DMS 273 treated with DMSO at 0.1 percent for 48 hours (cell line): ENCODE data around the gene TMEM255B.

ENCODE experiments used
- DNase-seq: peaks from one replicate; lab custom pipeline; 2025; lab: John Stamatoyannopoulos, UW

TMEM255B gene

DNA sequence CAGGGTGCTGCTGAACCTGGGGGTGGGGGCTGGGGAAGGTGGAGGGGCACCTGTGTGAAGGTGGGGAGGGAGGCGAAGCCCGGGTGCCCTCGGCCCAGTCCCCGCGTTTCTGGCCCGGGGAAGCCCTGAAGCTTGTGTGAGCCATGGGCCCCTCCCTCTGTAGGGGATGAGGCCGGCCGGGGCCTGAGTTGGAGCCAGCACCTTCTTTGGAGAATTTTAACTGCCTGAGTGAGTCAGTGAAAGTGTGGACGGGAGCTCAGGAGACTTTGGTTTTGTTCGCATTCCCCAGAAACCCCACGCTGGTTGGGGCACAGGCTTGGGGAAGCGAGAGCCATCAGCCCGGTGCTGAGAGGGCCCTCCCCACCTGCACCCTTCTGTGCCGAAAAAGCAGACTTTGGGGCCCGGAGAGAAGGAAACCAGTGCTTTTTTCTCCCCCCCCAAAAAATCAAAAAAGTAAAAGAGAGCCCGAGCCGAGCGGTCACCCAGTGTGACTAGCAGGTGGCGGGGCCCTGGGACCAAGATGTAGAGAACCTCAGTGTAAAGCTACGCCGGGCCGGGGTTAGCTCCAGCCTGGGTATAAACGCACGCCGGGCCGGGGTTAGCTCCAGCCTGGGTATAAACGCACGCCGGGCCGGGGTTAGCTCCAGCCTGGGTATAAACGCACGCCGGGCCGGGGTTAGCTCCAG is 45.1 kb downstream of the TMEM255B start:
- DNase-seq: no peak

DNA sequence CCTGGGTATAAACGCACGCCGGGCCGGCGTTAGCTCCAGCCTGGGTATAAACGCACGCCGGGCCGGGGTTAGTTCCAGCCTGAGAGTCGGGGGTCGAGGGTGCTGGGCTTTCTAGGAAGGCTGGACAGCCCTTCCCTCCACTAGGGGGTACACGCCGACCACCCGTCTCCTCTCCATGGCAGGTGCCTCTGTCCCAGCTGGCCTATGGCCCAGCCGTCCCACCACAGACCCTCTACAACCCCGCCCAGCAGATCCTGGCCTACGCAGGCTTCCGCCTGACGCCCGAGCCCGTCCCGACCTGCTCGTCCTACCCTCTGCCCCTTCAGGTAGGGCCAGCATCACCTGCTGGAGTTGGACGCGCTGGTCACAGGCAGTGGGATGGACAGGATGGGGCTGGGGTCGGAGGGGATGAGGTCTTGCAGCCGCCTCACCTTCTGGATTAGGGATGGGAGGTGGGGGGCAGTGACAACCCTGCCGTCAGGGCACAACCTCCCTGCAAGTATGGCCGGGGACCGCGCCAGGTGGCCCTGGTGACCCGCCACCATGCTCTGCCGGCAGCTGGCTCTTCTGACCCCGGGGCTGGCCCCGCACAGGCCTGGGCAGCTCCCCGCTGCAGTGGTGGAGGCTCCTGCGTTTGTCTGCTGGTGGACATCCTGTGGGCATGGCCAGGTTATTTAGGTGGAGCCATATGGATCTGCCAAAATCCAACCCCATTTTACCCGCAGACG is 45.8 kb downstream of the TMEM255B start:
- DNase-seq: no peak

DNA sequence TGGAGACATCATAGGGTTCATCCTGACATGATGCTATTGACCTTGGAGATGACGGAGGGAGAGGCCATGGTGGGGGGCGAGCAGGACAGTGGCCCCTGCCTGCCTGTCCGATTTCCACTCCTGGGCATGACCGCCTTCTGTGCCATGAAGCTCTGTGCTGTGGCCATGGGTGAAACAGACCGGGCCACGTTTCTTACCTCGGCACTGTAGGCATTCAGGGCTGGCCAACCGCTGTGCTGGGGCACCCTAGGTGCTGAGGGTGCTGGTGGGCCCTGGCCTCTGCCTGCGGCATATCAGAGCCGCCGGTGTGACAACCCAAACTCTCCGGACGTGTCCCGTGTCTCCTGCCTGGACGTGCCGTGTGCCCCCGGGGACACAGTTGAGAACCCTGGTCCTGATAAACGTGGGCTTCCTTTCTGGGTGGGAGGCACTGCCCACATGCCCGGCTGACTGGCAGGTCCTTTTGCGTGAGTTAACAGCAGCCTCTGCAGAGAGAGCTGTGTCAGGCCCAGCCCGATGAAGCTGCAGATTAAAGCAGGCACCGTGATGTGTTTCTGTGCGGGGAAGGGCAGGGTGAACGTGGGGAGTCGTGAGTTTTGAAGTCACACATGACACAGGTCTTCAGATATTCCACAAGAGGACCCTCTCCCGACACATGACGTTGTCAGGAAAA is 46.5 kb downstream of the TMEM255B start:
- no peak for DNase-seq

DNA sequence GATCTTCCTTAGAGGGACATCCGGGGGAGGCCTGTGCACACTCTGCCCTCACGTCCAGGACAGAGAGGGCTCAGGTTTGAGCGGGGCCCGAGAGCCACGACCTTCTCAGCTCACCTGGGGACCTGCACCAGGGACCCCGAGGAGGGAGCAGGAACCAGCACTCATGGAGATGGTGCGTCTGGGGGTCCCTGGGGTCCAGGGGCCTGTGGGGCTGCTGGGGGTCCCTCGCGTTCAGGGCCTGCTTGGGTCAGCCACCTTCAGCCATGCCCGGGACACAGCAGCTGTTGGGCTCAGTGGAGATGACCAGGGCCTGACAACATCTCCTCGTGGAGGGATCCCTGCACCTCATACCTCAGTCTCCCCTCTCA is 47.1 kb downstream of the TMEM255B start:
- DNase-seq: no peak

DNA sequence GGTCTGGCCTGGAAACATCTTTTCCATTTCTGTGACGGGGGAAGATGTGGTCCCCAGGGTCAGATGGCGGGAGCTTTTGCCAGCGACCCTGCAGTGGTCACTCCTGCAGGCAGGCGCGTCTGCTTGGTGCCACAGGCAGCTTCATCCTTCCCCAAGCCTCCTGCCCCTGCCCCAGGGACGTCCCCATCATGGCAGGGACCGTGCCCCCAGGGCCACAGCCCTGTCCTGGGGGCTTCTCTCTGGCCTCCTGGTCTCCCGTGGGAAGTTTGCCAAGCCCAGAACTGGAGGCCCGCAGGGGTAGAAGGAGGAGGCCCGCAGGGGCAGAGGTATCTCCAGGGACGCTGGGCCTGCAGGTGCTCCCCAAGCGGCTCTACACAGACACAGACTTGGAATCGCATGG is 47.5 kb downstream of the TMEM255B start:
- no peak for DNase-seq

DNA sequence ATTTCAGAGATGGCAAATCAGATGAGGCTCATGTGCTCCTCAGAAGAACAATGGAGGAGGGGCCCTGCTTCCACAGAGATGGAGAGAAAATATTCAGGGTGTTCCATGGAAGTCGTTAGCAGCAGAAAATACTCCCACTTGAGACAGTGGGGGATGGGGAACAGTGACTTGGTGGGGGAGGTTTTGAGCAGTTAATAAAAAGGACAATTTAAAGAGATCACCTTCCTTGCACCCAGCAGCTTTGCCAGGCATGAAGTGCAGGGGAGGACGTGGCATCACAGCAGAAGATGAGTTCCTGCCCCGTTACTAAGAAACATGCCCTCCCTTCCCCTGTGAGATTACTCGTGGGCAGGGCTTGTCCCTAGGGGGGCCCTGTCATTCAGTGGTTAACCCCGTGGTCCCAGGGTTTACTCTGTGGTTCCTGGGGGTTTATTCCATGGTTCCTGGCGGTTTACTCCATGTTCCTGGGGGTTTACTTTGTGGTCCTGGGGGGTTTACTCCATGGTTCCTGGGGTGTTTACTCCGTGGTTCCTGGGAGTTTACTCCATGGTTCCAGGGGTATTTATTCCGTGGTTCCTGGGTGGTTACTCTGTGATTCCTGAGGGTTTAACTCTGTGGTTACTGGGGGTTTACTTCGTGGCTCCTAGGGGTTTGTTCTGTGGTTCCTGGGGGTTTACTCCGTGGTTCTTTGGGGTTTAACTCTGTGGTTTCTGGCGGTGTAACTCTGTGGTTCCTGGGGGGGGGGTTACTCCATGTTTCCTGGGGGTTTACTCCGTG is 49.2 kb downstream of the TMEM255B start:
- DNase-seq: no peak

DNA sequence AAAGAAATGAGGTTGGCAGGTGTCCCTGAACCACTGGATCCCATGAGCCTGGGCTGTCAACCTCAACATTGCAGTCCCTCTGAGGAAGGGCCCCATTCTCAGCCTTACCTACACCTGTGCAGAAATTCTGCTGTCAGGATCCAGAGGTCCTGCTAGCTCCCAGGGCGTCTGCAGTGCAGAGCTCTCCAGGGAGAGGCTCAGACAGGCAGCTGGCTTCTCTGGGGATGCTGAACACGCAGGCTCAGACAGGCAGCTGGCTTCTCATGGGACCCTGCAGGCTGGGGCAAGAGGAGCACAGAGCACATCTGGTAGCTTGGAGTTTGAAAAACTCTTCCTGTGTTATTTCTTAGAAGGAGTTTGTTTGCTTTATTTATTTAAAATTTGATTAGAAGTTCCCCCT is 50.9 kb downstream of the TMEM255B start:
- DNase-seq: no peak

DNA sequence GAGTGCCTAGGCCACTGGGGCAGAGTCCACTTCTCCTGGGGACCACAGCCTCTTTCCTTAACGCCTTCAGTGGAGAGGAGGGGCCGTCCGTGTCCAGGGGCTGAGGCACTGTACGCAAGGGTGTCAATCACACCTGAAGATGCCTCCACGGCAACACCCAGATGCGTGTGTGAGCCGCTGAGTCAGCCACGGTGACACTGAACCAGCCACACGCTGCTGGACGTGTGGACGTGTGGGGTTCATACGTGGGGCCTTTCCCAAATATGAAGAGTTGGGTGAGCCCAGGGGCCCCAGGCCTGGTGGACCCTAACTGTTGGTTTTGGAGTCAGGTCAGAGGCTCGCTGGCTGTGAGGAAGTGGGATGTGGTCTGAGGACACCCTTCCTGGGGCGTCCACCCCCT is 51.6 kb downstream of the TMEM255B start:
- no peak for DNase-seq

DNA sequence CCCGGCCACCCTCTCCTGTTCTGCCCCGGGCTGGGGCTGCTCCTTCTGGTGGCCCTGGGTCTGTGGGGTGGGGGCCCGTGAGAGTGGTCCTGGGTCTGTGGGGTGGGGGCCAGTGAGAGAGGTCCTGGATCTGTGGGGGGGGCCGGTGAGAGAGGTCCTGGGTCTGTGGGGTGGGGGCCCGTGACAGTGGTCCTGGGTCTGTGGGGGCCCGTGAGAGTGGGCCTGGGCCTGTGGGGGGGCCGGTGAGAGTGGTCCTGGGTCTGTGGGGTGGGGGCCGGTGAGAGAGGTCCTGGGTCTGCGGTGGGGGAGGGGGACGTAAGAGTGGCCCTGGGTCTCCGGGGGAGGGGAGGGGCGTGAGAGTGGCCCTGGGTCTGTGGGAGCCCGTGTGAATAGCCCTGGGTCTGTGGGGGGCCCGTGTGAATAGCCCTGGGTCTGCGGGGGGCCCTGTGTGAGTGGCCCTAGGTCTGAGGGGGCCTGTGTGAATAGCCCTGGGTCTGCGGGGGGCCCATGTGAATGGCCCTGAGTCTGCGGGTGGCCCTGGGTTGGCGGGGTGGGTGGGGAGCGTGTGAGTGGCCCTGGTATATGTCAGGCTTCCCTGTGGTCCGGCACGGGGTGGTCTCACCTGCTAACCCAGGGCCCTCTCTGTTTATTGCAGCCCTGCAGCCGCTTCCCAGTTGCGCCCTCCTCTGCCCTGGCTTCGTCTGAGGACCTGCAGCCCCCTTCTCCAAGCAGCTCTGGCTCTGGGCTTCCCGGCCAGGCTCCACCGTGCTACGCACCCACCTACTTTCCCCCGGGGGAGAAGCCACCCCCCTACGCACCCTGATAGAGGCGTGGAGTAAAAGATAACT is 52.3 kb downstream of the TMEM255B start:
- no peak for DNase-seq

DNA sequence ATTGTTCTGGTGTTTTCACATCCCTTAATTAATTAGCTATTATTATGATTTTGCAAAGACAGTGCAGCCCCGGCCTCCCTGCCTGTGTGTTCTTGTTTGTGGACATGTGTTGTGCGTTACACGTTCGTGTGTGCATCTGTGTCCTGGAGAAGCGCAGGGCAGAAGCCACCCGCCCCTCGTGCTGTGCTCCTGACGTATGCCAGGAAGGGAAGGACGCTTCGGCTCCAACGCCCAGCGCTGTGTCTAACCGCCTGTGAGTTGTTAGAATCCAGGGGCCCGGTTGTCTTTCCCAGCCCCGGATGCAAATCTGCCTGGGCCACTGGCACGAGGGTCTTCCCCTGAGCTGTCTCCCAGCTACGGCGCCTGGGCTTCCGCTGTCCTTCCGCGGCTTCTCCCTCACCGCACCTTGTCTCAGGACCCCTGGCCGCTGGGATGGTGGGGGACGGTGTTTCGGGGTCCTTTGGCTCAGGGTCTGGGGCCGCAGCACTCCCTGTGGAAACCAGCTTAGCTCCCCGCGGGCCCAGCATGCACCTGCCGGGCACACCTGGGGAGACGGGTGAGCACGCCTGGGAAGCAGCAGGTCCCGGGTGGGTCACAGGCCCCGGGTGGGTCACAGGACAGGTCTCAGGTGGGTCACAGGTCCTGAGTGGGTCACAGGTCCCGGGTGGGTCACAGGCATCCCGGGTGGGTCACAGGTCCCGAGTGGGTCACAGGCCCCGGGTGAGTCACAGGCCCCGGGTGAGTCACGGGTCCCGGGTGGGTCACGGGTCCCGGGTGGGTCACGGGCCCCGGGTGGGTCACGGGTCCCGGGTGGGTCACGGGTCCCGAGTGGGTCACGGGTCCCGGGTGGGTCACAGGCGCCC is 53.4 kb downstream of the TMEM255B start:
- DNase-seq: no peak

DNA sequence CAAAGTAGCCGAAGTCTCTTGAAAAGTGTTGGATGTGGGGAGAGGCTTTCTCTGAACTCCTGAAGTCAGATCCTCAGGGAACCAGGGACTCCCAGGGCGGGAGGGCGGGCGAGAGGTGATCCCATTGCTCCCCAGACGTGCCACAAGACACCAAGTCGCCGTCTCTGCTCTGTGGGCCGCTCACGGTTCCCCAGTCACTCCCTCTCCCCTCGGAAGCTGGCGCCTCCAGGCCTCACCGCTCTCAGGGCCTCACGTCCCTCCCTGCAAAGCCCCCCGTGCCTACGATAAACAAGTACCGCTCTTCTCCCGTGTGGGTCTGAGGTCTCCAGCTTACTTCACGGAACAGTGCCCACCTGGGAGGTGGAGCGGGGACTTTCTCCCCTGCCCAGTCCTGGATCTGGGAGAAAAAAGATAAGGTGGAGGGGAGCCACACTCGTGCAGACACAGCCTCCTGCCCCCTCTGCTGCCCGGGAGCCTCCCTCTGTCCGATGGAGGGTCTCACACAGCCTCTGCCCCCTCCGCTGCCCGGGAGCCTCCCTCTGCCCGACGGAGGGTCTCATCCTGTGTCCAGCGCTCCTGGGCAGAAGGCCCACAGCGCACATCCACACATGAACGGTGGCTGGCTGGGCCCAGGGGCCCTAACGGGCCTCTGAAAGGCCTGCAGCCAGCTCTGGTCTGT is 54.2 kb downstream of the TMEM255B start:
- no peak for DNase-seq

DNA sequence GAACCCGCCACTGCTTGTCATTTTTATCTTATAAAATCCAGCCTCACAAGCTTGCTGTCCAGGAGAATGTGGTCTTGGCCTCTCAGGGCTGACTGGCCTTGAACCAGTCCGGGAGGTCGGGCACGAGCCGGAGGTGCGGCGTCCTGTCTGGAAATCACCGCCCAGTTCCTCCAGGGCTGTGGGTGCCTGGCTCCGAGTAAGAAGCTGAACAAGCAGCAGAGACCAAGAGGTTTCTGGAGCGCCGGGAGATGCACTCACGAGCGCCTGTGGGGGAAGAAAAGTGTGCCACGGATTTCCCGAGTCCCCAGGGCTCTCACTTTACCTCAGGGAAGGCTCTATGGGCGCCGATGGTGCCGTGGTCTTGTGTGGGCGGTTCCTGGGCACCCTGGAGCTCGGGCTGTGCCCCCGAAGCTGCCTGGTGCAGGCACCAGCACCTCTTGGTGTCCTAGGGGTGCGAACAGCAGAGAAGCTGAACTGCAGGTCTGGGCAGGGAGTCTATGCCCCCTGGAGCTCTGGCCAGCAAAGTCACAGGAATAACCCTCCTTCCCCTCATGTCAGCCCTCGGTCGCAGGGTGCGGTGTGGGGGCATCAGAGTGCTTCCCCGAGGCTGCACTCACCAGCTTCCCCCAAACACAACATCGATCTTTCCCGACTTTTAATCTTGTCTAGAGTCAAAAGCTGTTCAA is 54.9 kb downstream of the TMEM255B start:
- DNase-seq: no peak

DNA sequence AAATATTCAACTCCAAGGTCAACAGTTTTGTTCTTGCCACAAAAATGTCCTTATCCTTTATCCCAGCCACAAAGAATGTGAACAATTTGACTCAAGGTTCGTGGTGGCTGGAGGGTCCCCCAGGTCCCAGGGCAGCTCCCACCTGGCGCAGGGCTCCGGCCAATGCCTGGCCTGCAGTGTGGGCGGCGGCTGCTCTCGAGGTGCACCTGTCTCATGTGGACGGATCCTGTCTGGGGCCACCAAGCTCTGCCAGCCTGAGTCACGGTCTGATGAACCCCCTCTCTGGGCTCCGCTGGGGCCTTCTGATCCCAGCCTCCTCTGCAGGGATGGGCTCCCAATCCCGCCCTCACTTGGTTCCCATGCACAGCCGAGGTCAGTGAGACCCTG is 55.4 kb downstream of the TMEM255B start:
- no peak for DNase-seq

DNA sequence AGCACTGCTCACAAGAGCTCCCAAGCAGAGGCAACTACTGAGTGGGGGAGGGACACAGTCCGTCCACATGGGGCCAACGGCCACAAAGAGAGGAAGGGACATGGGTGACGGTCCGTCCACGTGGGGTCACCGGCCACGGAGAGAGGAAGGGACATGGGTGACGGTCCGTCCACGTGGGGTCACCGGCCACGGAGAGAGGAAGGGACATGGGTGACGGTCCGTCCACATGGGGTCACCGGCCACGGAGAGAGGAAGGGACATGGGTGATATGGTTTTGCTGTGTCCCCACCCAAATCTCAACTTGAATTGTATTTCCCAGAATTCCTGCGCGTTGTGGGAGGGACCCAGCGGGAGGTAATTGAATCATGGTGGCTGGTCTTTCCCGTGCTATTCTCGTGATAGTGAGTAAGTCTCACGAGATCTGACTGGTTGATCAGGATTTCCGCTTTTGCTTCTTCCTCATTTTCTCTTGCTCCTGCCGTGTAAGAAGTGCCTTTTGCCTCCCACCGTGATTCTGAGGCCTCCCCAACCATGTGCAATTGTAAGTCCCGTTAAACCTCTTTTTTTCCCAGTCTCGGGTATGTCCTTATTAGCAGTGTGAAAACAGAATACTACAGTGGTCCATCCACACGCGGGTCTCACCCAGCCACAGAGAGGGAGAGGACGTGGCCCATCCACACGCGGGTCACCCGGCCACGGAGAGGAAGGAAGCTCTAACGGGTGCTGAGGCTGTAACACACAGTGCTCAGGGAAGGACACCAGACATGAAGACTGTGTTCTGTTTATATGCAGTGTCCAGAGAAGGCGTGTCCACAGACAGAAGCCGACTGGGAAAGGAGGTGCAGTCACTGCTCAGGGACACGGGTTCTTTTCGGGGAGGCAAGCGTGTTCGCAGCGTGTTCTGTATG is 56.4 kb downstream of the TMEM255B start:
- DNase-seq: no peak

DNA sequence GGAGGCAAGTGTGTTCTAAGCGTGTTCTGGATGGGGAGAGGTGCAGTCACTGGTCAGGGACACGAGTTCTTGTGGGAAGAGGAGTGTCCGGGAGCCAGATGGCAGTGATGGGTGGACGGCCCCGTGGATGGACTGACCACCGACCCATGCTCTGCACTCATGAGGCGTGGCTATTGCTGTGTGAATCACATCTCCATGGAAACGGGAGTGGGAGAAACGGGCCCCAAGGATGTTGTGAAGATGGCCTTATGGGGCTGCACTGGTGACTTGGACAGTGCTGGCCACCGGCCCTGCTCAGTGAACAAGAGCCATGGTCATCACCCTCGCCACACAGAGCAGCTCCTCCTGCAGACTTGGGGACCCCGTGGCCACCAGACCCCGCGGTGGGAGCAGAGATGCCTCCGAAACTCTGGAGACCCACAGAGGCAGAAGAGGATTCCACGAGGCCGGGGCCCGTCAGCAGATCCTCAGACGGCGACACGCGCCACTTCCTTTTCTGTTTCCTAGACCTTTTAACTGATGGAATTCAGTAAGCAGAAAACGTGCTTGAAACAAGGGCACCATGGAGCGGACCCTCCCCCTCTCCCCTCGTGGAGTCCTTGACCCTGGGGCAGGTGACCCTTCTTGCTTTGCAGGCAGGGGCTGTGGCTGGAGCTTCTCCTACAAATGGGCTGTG is 57.4 kb downstream of the TMEM255B start:
- no peak for DNase-seq

DNA sequence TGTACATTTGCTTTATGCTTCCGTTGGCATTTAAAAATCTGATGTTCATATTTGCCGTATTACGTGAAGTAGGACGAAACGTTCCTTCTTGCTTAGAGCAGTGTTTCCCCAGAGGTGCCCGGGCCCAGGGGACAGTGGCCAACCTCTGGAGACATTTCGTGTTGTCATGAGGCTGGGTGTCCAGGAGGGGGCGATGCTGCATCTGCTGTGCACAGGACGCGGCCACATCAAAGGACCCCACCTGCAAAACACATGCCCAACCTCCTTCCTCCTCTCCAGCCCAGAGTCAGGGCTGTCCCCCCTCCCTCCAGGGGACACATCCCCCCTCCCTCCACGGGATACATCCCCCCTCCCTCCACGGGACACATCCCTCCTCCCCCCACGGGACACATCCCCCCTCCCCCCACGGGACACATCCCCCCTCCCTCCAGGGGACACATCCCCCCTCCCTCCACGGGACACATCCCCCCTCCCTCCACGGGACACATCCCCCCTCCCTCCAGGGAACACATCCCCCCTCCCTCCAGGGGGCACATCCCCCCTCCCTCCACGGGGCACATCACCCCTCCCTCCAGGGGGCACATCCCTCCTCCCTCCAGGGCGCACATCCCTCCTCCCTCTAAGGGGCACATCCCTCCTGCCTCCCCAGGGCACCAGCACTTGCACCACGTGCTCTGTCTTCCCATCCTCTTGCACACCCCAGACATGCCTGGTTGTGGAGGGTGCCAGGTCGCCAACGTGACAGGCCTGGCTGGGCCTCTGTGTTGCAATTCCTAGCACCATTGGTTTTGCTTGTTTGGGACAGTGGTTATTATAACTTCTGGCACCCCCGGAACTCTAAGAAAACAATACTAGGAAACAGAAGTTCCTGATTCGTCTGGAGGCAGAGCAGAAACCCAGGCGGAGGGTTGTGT is 58.2 kb downstream of the TMEM255B start:
- DNase-seq: peak; percentile 23
